HepG2 (cell line): ENCODE data around the gene COX4I2. TPM values are rescaled to one million over a fixed set of nuclear protein-coding genes. Genes with fewer than 3 reads are reported as not detected.
A peak's percentile ranks its signal among the peaks of the same experiment; 100 is the strongest.

Experiments used
- ASH2L ChIP-seq: fragments of 300-600, 200-600 bp; sonication (generic); IDR thresholded peaks from 2 replicates; pipeline ENCODE4 v1.7.0; 2017; ENCODE audit warnings: low read depth, mild to moderate bottlenecking, moderate library complexity, mixed read lengths, low read length; ENCODE audit not compliant: insufficient read length
- DMAP1 ChIP-seq: IDR thresholded peaks from 2 replicates; pipeline ENCODE4 v1.6.1; 2016
- GABPA ChIP-seq, 2 experiments: IDR thresholded peaks; 2 replicates each; pipeline ENCODE4 v1.6.1; 2011 to 2016; ENCODE audit warnings: low read depth in 2 of 2, low read length in 1 of 2, missing biosample characterization in 1 of 2, missing genetic modification characterization in 1 of 2
- HCFC1 ChIP-seq: fragments of 150-350 bp; IDR thresholded peaks from 2 replicates; pipeline ENCODE4 v1.6.1; 2014; ENCODE audit warnings: low read depth, low read length
- KLF6 ChIP-seq: IDR thresholded peaks from 2 replicates; pipeline ENCODE4 v1.8.0; 2016; ENCODE audit warnings: missing biosample characterization, missing genetic modification reagents
- MXD4 ChIP-seq: IDR thresholded peaks from 2 replicates; pipeline ENCODE4 v1.6.1; 2016; ENCODE audit warnings: mild to moderate bottlenecking, missing biosample characterization, missing genetic modification reagents
- RARG ChIP-seq: sonication (generic); formaldehyde crosslinking; IDR thresholded peaks from 2 replicates; pipeline ENCODE4 v1.4.0; 2020; ENCODE audit warnings: low read depth, mild to moderate bottlenecking, missing genetic modification reagents
- RBAK ChIP-seq: sonication (generic); formaldehyde crosslinking; IDR thresholded peaks from 2 replicates; pipeline ENCODE4 v1.5.1; 2020; ENCODE audit warnings: mild to moderate bottlenecking, missing genetic modification reagents
- TAF1 ChIP-seq: sonication (generic); formaldehyde crosslinking; IDR thresholded peaks from 2 replicates; pipeline ENCODE4 v1.4.0; 2020; ENCODE audit warnings: missing genetic modification reagents
- TCF12 ChIP-seq, 2 experiments: fragments of 450-650 bp in 1 of 2; sonication (generic) in 1 of 2; formaldehyde crosslinking in 1 of 2; IDR thresholded peaks; 2 replicates each; pipeline versions ENCODE4 v1.6.1 to v1.8.0; 2017 to 2022; ENCODE audit warnings: antibody characterized with exemption in 1 of 2, mild to moderate bottlenecking in 1 of 2, missing genetic modification reagents in 1 of 2, moderate library complexity in 1 of 2
- ZBTB8A ChIP-seq: sonication (generic); formaldehyde crosslinking; IDR thresholded peaks from 2 replicates; pipeline ENCODE4 v1.4.0; 2020; ENCODE audit warnings: mild to moderate bottlenecking, low read depth, missing genetic modification reagents, borderline replicate concordance
- ZMYM2 ChIP-seq: sonication (generic); formaldehyde crosslinking; IDR thresholded peaks from 2 replicates; pipeline ENCODE4 v1.8.0; 2022; ENCODE audit warnings: mild to moderate bottlenecking, missing genetic modification reagents
- ZNF235 ChIP-seq: sonication (generic); formaldehyde crosslinking; IDR thresholded peaks from 2 replicates; pipeline ENCODE4 v1.8.1; 2023; ENCODE audit warnings: mild to moderate bottlenecking, missing genetic modification reagents, borderline replicate concordance
- ZNF44 ChIP-seq: sonication (generic); formaldehyde crosslinking; IDR thresholded peaks from 2 replicates; pipeline ENCODE4 v1.5.1; 2020; ENCODE audit warnings: mild to moderate bottlenecking, missing genetic modification reagents
- ZNF557 ChIP-seq: sonication (generic); formaldehyde crosslinking; IDR thresholded peaks from 2 replicates; pipeline ENCODE4 v1.4.0; 2020; ENCODE audit warnings: missing genetic modification reagents
- ZNF607 ChIP-seq: sonication (generic); formaldehyde crosslinking; IDR thresholded peaks from 2 replicates; pipeline ENCODE4 v1.5.1; 2020; ENCODE audit warnings: missing genetic modification reagents, mild to moderate bottlenecking, borderline replicate concordance
- ZNF703 ChIP-seq: sonication (generic); formaldehyde crosslinking; IDR thresholded peaks from 2 replicates; pipeline ENCODE4 v1.5.1; 2020; ENCODE audit warnings: missing genetic modification reagents, mild to moderate bottlenecking, moderate library complexity, borderline replicate concordance
- ZNF761 ChIP-seq: sonication (generic); formaldehyde crosslinking; conservative IDR thresholded peaks from 2 replicates; pipeline ENCODE4 v1.4.0; 2020; ENCODE audit warnings: mild to moderate bottlenecking, missing genetic modification reagents
- ZNF878 ChIP-seq: sonication (generic); formaldehyde crosslinking; IDR thresholded peaks from 2 replicates; pipeline ENCODE4 v1.8.1; 2023; ENCODE audit warnings: mild to moderate bottlenecking, missing genetic modification reagents, moderate library complexity
- ZSCAN12 ChIP-seq: sonication (generic); formaldehyde crosslinking; IDR thresholded peaks from 2 replicates; pipeline ENCODE4 v1.9.0; 2021; ENCODE audit warnings: mild to moderate bottlenecking, missing genetic modification reagents
- polyA plus RNA-seq, 8 experiments: library from polyadenylated mRNA; depleted of rRNA in 3 of 8; stranded (reverse) in 7 of 8; unstranded in 1 of 8; fragments of >200 nt; fragmentation: Illumina TruSeq in 4 of 8; extraction: Trizol in 4 of 8; gene quantifications; 2 replicates each; pipeline versions ENCODE4 v1.2.1 to v1.2.3, GENCODE V29; 2011 to 2016; ENCODE audit warnings: low read depth in 4 of 8, missing spikeins in 1 of 8, mixed read lengths in 1 of 8; ENCODE audit not compliant: insufficient read depth in 1 of 8
- total RNA-seq, 5 experiments: library from RNA; depleted of rRNA; stranded (reverse); fragments of >200 nt; fragmentation: Illumina TruSeq; extraction: Trizol; gene quantifications; 2 replicates each; pipeline ENCODE4 v1.2.3, GENCODE V29; 2016; ENCODE audit warnings: low read depth in 1 of 5
- TF ChIP-seq, protein P1 (sequence below): sonication (generic); formaldehyde crosslinking; IDR thresholded peaks from 2 replicates; pipeline ENCODE4 v1.4.0; 2020; ENCODE audit warnings: missing genetic modification reagents
- TF ChIP-seq, protein P2 (sequence below): fragments of 450-650 bp; IDR thresholded peaks from 2 replicates; pipeline ENCODE4 v1.6.1; 2017; ENCODE audit warnings: mild to moderate bottlenecking
- TF ChIP-seq, protein P3 (sequence below): sonication (generic); formaldehyde crosslinking; IDR thresholded peaks from 2 replicates; pipeline ENCODE4 v1.4.0; 2020; ENCODE audit warnings: mild to moderate bottlenecking, missing genetic modification reagents

The COX4I2 gene
- total and polyA plus RNA-seq, 2 of the 13 experiments (the other 11 are each of a cell fraction or from before 2014, with no cell fraction given): 1.1 TPM; not detected in 1

DNA sequence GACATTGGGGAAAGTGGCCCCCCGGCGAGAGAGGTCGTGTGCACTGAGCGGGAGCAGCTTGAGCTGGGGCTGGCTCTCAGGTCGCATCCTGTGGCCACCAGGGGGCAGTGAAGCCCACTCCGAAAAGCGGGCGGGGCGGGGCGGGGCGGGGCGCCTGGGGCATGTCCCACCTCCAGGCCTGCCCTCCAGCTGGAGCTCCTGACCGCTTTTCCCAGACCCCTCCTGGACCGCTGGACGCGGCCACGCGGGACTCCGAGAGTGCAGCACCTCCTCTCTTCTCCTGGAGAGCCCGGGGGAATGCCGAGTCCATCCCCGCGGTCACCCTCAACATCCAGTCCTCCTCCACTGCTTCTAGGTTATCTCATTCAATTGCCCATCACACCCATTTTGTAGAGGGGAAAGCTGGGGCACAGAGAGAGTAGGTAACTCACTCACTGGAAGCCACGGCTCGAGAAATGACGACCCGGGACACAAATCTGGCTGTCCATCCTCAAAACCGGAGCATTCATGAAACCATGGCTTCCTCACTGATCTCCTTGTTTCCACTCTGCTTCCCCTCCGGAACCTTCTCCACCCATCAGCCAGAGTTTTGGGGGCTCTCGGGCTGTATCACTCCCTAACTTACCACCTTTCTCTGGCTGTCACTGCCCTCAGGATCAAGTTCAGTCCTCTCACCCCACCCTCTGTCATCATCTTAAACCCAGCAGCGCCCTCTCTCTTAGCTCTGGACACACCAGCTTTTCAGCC lies 24.1 kb downstream of the COX4I2 start (continued):
- TF ChIP-seq, protein P1, sequence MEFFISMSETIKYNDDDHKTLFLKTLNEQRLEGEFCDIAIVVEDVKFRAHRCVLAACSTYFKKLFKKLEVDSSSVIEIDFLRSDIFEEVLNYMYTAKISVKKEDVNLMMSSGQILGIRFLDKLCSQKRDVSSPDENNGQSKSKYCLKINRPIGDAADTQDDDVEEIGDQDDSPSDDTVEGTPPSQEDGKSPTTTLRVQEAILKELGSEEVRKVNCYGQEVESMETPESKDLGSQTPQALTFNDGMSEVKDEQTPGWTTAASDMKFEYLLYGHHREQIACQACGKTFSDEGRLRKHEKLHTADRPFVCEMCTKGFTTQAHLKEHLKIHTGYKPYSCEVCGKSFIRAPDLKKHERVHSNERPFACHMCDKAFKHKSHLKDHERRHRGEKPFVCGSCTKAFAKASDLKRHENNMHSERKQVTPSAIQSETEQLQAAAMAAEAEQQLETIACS (CRISPR knock-in tag): peak; percentile 78
- peak; percentile 84 for TF ChIP-seq ZNF878 (CRISPR knock-in tag)
- no peak for TF ChIP-seq ZNF557
- TF ChIP-seq ZSCAN12 (CRISPR knock-in tag): no peak
- peak; percentile 84; the same call in 1 of the 2 replicates for TF ChIP-seq KLF6
- no peak for TF ChIP-seq GABPA (IDR thresholded peaks at IDR 0.05; ENCODE audit: low read depth, low read length)
- TF ChIP-seq GABPA (CRISPR knock-in tag; IDR thresholded peaks at IDR 0.05; ENCODE audit: low read depth): peak; percentile 36; the same call in 1 of the 2 replicates
- peak; percentile 27; the same call in 1 of the 2 replicates for TF ChIP-seq ZMYM2
- 0 out of 2 replicates have a peak, but pooled peaks have one; percentile 47 for TF ChIP-seq MXD4 (CRISPR knock-in tag)
- TF ChIP-seq ZNF44 (CRISPR knock-in tag): no peak
- TF ChIP-seq ZNF607 (CRISPR knock-in tag): no peak; the same call in 1 of the 2 replicates
- TF ChIP-seq RARG (CRISPR knock-in tag): 0 out of 2 replicates have a peak, but pooled peaks have one; percentile 59
- peak; percentile 43; the same call in 1 of the 2 replicates for TF ChIP-seq ZNF761 (CRISPR knock-in tag)
- TF ChIP-seq TAF1 (CRISPR knock-in tag): peak; percentile 77
- TF ChIP-seq, protein P2, sequence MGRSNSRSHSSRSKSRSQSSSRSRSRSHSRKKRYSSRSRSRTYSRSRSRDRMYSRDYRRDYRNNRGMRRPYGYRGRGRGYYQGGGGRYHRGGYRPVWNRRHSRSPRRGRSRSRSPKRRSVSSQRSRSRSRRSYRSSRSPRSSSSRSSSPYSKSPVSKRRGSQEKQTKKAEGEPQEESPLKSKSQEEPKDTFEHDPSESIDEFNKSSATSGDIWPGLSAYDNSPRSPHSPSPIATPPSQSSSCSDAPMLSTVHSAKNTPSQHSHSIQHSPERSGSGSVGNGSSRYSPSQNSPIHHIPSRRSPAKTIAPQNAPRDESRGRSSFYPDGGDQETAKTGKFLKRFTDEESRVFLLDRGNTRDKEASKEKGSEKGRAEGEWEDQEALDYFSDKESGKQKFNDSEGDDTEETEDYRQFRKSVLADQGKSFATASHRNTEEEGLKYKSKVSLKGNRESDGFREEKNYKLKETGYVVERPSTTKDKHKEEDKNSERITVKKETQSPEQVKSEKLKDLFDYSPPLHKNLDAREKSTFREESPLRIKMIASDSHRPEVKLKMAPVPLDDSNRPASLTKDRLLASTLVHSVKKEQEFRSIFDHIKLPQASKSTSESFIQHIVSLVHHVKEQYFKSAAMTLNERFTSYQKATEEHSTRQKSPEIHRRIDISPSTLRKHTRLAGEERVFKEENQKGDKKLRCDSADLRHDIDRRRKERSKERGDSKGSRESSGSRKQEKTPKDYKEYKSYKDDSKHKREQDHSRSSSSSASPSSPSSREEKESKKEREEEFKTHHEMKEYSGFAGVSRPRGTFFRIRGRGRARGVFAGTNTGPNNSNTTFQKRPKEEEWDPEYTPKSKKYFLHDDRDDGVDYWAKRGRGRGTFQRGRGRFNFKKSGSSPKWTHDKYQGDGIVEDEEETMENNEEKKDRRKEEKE: no peak
- TF ChIP-seq DMAP1 (CRISPR knock-in tag): peak; percentile 42; the same call in 1 of the 2 replicates
- peak; percentile 8; the same call in 1 of the 2 replicates for TF ChIP-seq HCFC1
- no peak for TF ChIP-seq RBAK (CRISPR knock-in tag)
- no peak for TF ChIP-seq ZNF703 (CRISPR knock-in tag)
- TF ChIP-seq ASH2L: no peak
- TF ChIP-seq ZBTB8A (CRISPR knock-in tag): no peak; the same call in 1 of the 2 replicates
- TF ChIP-seq ZNF235 (CRISPR knock-in tag): peak; percentile 95; the same call in 1 of the 2 replicates
- TF ChIP-seq, protein P3, sequence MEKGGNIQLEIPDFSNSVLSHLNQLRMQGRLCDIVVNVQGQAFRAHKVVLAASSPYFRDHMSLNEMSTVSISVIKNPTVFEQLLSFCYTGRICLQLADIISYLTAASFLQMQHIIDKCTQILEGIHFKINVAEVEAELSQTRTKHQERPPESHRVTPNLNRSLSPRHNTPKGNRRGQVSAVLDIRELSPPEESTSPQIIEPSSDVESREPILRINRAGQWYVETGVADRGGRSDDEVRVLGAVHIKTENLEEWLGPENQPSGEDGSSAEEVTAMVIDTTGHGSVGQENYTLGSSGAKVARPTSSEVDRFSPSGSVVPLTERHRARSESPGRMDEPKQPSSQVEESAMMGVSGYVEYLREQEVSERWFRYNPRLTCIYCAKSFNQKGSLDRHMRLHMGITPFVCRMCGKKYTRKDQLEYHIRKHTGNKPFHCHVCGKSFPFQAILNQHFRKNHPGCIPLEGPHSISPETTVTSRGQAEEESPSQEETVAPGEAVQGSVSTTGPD (CRISPR knock-in tag): peak; percentile 62; the same call in 1 of the 2 replicates
- TF ChIP-seq TCF12 (IDR thresholded peaks at IDR 0.05): no peak
- peak; percentile 94; the same call in 1 of the 2 replicates for TF ChIP-seq TCF12 (CRISPR knock-in tag; IDR thresholded peaks at IDR 0.05)
